ENCODE data around the gene OXA1L. TPM values are rescaled to one million over a fixed set of nuclear protein-coding genes. Genes with fewer than 3 reads are reported as not detected.

The OXA1L gene
- total RNA-seq, 1 donor from 2014 or later: 160 TPM

GRCh38 chr14:22778084-22778483 is 11.6 kb downstream of the OXA1L start:
- Mint-ChIP-seq H3K27me3 (no peaks in the 10 kb centered on the region), H3K36me3 (peaks cover 7% of the 10 kb centered on the region), H3K9me3 (no peaks in the 10 kb centered on the region), H3K27ac (no peak overlapping the region), H3K4me1 (ENCODE audit: unreplicated experiment) (peaks cover 10% of the 10 kb centered on the region), H3K4me3 (no peak overlapping the region)
- no peak for TF ChIP-seq CTCF (conservative IDR thresholded peaks at IDR 0.05)
- DNase-seq (ENCODE audit: extremely low spot score, unreplicated experiment): no peak

- peaks cover under 1% of the 10 kb centered on the region for H3K36me3 Mint-ChIP-seq
- no peaks in the 10 kb centered on the region for H3K9me3 Mint-ChIP-seq
- H3K4me1 Mint-ChIP-seq (ENCODE audit: unreplicated experiment): peaks cover 10% of the 10 kb centered on the region
- H3K27ac Mint-ChIP-seq: peak overlapping the region; percentile 46
- no peaks in the 10 kb centered on the region for H3K27me3 Mint-ChIP-seq
- no peak for TF ChIP-seq CTCF (conservative IDR thresholded peaks at IDR 0.05)
- no peak for DNase-seq (ENCODE audit: extremely low spot score, unreplicated experiment)
- no peak overlapping the region for H3K4me3 Mint-ChIP-seq
Measured at GRCh38 chr14:22780105-22780679, 13.7 kb downstream of the OXA1L start.

- Mint-ChIP-seq H3K27ac (no peak overlapping the region), H3K4me3 (no peak overlapping the region), H3K9me3 (no peaks in the 10 kb centered on the region), H3K27me3 (no peaks in the 10 kb centered on the region), H3K4me1 (ENCODE audit: unreplicated experiment) (peaks cover 10% of the 10 kb centered on the region), H3K36me3 (no peaks in the 10 kb centered on the region)
- no peak for TF ChIP-seq CTCF (conservative IDR thresholded peaks at IDR 0.05)
- DNase-seq (ENCODE audit: extremely low spot score, unreplicated experiment): no peak
Measured at GRCh38 chr14:22780941-22781300, 14.4 kb downstream of the OXA1L start.

- H3K4me3 Mint-ChIP-seq: no peak overlapping the region
- no peaks in the 10 kb centered on the region for H3K27me3 Mint-ChIP-seq
- H3K9me3 Mint-ChIP-seq: no peaks in the 10 kb centered on the region
- H3K27ac Mint-ChIP-seq: peak overlapping the region; percentile 55
- no peak for TF ChIP-seq CTCF (conservative IDR thresholded peaks at IDR 0.05)
- DNase-seq (ENCODE audit: extremely low spot score, unreplicated experiment): no peak
- peaks cover 10% of the 10 kb centered on the region for H3K4me1 Mint-ChIP-seq (ENCODE audit: unreplicated experiment)
- no peaks in the 10 kb centered on the region for H3K36me3 Mint-ChIP-seq
Measured at GRCh38 chr14:22781301-22781991, 15.0 kb downstream of the OXA1L start.

GRCh38 chr14:22786685-22787084 is 20.2 kb downstream of the OXA1L start:
- H3K4me1 Mint-ChIP-seq (ENCODE audit: unreplicated experiment): peaks cover under 1% of the 10 kb centered on the region
- no peak for DNase-seq (ENCODE audit: extremely low spot score, unreplicated experiment)
- H3K9me3 Mint-ChIP-seq: no peaks in the 10 kb centered on the region
- TF ChIP-seq CTCF (conservative IDR thresholded peaks at IDR 0.05): no peak
- no peaks in the 10 kb centered on the region for H3K27me3 Mint-ChIP-seq
- H3K36me3 Mint-ChIP-seq: no peaks in the 10 kb centered on the region
- H3K4me3 Mint-ChIP-seq: no peak overlapping the region
- no peak overlapping the region for H3K27ac Mint-ChIP-seq
